HG03064 (cell line): ENCODE measurements around the gene EPHB1.

Experiments used
- ATAC-seq: cut with Tn5 transposase; IDR thresholded peaks from one replicate; pipeline ENCODE4 v1.9.1; 2021; ENCODE audit warnings: low read depth; ENCODE audit not compliant: unreplicated experiment

Gene EPHB1

DNA sequence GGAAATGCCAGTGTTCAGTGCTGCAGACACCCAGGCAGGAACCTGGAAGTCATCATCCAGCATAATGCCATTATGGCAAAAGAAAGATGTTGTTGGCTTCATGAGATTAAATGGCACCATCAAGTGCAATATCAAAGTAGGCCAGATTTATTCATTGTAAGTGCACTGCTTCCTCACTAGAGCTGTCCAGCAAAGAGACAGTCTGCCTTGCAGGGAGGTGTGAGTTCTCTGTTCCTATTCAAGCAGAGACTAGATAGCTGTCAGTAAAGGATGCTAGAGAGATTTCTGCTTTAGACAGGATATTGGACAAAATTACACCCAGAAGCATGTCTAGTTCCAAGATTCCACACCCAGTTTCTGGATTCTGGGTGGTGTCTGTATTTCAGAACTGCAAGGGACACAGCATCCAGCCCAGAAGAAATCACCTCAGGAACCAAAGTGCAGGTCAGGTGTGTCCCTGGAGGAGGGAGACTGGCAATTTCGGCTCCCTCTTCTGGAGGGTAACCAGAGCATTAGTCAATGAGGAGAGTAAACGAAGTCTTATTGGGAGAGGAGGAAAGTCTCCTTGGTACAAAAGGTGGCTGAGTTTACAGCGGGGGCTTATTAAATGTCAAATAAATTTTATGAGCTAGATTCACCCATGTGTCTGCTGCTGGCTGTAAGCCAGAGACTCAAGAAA, 377.3 kb downstream of the EPHB1 start:
- no peak for ATAC-seq

GRCh38 chr3:135175728-135176277, 380.7 kb downstream of the EPHB1 start:
- no peak for ATAC-seq

GRCh38 chr3:135176881-135177280, 381.8 kb downstream of the EPHB1 start:
- ATAC-seq: no peak

DNA sequence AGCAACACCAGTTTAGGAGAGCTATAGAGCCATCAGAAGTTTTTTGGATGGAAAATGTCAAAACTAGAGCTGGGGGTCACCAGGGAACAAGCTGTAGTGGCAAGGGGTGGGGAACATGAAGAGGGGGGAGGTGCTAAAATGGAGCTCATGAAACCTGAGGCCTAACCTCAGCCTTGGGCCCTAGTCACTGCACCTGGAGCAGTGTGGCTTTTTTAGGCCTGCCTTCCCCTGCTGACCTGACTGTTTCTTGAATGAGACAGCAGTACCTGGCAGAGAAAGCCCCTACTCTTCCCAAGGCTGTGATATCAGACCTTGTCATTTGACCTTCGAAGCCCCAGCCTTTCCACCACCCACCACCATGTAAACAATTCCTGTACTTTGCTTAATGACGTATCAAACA, 383.5 kb downstream of the EPHB1 start:
- ATAC-seq: no peak

DNA sequence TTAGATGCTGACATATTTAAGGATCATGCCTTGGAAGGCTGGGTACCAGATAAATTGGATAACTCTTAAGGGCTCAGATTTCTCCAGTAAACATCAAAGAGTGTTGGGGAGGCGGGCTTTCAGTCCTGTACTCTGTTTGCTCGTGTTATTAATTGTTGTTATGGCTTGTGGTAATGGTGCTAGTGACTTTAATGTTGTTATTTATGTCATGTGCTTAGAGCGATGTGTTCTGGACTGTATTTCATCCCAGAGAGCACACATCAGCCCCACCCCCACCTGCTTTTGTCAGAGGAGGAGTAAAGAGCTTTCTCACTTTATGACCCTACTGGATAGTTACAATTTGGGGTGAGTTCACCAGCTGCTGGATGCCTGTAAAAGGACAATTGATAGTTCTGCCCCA, 386.3 kb downstream of the EPHB1 start:
- no peak for ATAC-seq

DNA sequence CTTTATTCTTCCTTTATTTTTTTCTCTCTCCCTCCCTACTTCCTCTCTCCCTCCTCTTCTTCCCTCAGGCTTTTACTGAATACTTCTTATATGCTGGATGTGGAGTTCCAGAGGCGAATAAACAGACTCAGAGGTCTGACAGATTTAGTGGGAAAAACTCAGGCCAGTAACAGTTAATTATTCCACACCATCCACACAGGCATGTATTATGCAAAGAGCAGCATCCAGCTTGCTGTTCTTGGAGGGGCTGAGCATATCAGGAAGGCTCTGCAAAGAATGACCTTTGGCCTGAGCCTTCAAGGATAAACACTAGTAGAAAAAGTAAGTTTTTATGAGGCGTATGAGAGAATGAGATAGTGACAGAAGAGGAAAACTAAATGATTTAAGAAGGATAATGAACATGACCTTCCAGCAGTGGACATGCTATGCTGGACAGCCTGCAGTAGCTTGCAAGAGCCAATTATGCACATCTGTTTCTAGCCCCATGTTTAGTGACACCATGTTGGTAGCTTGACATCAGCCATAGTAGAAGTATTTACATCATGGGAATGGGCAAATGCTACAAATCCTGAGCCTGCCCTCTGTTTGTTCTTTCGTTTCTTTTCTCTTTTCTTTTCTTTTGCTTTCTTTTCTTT, 387.4 kb downstream of the EPHB1 start:
- no peak for ATAC-seq

GRCh38 chr3:135190658-135191057, 395.6 kb downstream of the EPHB1 start:
- ATAC-seq: no peak

GRCh38 chr3:135191708-135192107, 396.6 kb downstream of the EPHB1 start:
- no peak for ATAC-seq

- no peak for ATAC-seq
These were observed 397.9 kb downstream of the EPHB1 start for GRCh38 chr3:135192929-135193328.

GRCh38 chr3:135197246-135197645, 402.2 kb downstream of the EPHB1 start:
- no peak for ATAC-seq

GRCh38 chr3:135197856-135198255, 402.8 kb downstream of the EPHB1 start:
- no peak for ATAC-seq

- peak; percentile 63 for ATAC-seq
These were observed 404.1 kb downstream of the EPHB1 start for GRCh38 chr3:135199137-135199536.

GRCh38 chr3:135203026-135203425, 408.0 kb downstream of the EPHB1 start:
- ATAC-seq: no peak

- no peak for ATAC-seq
These were observed 418.2 kb downstream of the EPHB1 start for GRCh38 chr3:135213213-135213612.

DNA sequence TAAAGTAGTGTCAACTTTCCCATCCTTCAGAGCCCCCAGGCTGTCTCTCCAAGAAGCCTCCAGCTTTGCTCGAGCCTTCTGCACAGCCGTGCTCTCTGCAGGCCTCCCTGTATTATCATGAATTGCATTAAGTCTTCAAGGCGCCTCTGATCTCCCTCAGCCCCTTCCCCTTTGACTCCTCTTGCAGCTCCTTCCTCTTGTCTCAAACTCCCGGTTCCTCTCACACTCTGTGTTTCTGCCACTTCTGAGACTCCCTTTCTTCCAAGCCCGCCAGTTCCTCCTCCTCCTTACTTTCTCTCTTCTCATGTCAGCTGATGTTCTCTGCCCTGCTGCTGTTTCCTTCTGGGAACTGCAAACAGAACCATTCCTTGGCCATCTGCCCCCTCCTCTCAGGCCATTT, 418.8 kb downstream of the EPHB1 start:
- no peak for ATAC-seq

GRCh38 chr3:135214400-135214799, 419.3 kb downstream of the EPHB1 start:
- ATAC-seq: no peak

GRCh38 chr3:135215516-135215915, 420.5 kb downstream of the EPHB1 start:
- no peak for ATAC-seq

GRCh38 chr3:135216659-135217058, 421.6 kb downstream of the EPHB1 start:
- no peak for ATAC-seq

DNA sequence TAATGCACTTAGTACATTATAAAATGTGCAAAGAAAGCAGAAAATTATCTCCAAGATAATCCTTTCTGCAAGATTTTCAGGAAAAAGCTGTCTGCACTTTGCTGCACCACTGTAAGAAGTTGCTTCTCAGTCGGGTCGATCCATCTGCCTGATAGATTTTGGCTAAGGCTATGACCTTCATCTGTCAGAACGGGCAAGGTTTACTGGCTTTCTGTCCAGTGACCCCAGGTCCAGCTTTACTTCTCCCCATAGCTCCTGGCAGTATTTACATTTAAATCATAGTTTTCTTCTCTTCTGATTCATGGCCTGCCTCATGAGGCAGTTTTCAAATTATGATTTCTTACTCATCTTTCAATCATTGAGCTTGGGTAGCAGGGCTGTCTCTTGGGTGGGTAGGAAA, 422.7 kb downstream of the EPHB1 start:
- ATAC-seq: no peak

- ATAC-seq: no peak
These were observed 423.2 kb downstream of the EPHB1 start for GRCh38 chr3:135218304-135218703.

GRCh38 chr3:135218782-135219181, 423.7 kb downstream of the EPHB1 start:
- ATAC-seq: no peak

GRCh38 chr3:135224815-135225362, 429.8 kb downstream of the EPHB1 start:
- no peak for ATAC-seq
